C4-2B (cell line): ENCODE measurements around the gene KIAA1191.

ENCODE experiments used
- CTCF ChIP-seq: fragments of 450-650 bp; conservative IDR thresholded peaks from 2 replicates; pipeline ENCODE4 v1.5.1; 2017; ENCODE audit warnings: mild to moderate bottlenecking
- ZFX ChIP-seq: fragments of 450-650 bp; IDR thresholded peaks from 2 replicates; pipeline ENCODE4 v1.6.1; 2017

- TF ChIP-seq ZFX (no peak), CTCF (no peak)
Measured at GRCh38 chr5:176410486-176411180, 49.1 kb upstream of the KIAA1191 start.
